ENCODE measurements around the gene CIP2A.

- no peak for TF ChIP-seq CTCF (IDR thresholded peaks at IDR 0.05)
- TF ChIP-seq POLR2A (IDR thresholded peaks at IDR 0.05) = no peak
Measured at GRCh38 chr3:108527817-108528216, 61.4 kb downstream of the CIP2A start.

All from vagina (tissue), 2 donors.